Limb (tissue), 2 donors: ENCODE measurements around the gene EPB41L2.

ENCODE experiments used
- DNase-seq, 2 donors: peaks; one replicate each; pipeline ENCODE4 v3.0.0-alpha.2; 2016; ENCODE audit errors: extremely low spot score in 2 of 2

Gene EPB41L2

GRCh38 chr6:130978660-130979396, 84.2 kb downstream of the EPB41L2 start:
- no peak for DNase-seq

DNA sequence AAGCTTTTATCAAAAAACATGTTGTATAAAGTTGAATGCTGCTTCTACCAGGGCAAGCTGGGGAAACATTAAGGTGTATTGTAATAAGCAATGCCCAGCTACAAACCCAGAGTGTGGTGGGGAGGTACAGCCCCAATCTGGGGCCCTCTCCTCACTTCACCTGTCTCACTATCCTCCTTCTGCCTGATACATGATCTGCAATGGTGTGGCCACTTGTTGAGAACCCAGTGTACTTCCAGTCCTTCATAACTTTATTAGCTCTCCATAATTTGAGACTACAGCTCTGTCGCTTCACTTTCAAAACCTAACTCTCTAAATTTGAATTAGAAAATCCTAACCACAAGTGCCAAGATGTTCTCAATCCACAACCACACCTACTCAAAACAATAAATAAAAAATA, 84.9 kb downstream of the EPB41L2 start:
- no peak for DNase-seq

DNA sequence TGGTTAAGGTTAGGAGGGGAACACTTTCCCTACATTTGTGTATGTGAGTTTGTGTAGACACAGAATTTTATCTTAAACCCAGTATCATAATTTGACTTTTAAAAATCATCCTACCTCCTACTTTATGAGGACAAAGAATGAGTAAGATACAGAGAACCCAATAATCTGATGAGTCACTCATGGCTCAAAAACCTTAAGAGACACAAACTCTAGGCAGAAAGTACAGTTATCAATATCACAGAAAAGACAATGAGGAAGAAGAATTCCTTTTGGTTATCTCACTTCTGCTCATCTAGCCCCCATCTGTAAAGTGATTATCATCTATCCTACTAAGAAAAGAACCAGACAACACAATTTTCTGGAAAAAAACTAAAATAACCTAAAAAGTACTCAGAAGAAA, 87.7 kb downstream of the EPB41L2 start:
- no peak for DNase-seq

DNA sequence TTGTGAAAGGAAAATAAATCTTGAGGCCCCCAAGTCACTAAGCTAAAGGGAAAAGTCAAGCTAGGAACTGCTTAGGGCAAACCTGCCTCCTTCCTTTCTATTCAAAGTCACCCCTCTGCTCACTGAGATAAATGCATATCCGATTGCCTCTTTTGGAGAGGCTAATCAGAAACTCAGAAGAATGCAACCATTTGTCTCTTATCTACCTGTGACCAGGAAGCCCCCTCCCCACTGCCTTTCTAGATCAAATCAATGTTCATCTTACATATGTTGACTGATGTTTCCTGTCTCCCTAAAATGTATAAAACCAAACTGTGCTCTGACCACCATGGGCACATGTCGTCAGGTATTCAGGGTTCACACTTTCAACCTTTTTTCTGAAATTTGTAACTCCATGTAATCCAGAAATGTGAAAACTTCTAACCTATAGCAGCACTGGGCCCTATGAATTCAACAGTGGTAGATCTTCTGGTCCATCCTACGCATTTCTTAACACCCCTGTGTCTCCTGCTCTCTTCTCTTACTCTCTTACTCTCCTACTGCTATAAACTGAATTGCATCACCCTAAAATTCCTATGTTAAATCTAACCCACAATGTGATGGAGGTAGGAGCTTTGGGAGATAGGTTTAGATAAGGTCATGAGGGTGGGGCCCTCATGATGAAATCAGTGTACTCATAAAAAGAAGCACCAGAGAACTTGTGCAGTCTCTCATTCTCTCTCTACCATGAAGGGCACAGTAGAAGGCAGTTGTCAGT, 89.3 kb downstream of the EPB41L2 start:
- no peak for DNase-seq

GRCh38 chr6:130971504-130971903, 91.5 kb downstream of the EPB41L2 start:
- DNase-seq, result no peak

DNA sequence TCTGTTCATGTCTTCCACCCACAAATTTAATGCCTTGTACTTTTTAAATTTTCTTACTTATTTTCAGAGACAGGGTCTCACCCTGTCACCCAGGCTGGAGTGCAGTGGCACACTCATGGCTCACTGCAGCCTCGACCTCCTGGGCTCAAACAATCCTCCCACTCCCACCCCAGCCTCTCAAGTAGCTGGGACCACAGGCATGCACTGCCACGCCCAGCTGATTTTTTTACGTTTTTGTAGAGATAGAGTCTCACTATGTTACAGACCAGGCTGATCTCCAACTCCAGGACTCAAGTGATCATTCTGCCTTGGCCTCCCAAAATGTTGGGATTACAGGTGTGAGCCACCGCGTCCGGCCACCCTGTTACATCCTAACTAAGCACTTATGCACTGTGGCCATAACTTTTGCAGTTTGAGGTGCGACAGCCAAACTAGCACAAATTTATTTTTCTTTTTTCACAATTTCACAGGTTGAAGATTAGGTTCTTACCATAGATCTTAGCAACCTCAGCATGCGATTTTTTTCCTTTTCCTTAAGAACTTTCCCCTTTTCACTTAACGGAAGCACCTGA, 92.1 kb downstream of the EPB41L2 start:
- no peak for DNase-seq

DNA sequence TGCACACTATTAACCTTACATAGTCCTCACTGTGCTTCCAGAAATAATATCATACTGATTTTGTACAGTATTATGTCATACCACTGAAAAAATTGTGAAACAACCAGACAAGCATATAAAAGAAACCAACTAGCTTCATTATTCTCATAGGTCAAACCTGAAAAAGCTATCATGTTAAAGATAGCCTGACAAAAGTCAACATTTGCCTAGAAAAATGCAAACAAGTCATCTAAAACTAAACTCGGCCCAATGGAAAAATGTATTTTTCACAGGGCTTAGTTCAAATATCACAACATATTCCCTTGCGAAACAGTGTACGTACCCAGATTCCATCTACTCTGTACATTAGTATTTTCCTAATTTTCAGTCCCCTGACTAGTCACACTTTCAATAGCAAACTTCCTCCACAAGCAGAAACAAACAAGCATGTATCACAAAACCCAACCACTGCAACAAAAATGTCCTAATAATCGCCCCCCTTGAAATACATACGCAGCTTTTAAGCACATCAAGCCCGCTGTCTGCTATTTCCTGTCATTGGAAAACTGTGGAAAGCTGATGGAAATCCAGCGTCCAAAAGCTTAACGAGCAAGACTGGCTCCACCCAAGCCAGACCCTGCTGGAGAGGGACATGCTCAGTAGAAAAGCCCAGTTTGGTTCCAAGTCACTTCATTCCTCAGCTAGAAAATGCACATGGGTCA, 93.1 kb downstream of the EPB41L2 start:
- peak; percentile 38 to 84 for DNase-seq

GRCh38 chr6:130969166-130969565, 93.9 kb downstream of the EPB41L2 start:
- no peak for DNase-seq

- no peak for DNase-seq
These were observed 94.6 kb downstream of the EPB41L2 start for GRCh38 chr6:130968476-130968875.

- DNase-seq, result no peak
These were observed 95.3 kb downstream of the EPB41L2 start for GRCh38 chr6:130967502-130968445.

GRCh38 chr6:130966344-130966980, 96.6 kb downstream of the EPB41L2 start:
- no peak for DNase-seq

GRCh38 chr6:130965656-130966055, 97.4 kb downstream of the EPB41L2 start:
- DNase-seq, result no peak

DNA sequence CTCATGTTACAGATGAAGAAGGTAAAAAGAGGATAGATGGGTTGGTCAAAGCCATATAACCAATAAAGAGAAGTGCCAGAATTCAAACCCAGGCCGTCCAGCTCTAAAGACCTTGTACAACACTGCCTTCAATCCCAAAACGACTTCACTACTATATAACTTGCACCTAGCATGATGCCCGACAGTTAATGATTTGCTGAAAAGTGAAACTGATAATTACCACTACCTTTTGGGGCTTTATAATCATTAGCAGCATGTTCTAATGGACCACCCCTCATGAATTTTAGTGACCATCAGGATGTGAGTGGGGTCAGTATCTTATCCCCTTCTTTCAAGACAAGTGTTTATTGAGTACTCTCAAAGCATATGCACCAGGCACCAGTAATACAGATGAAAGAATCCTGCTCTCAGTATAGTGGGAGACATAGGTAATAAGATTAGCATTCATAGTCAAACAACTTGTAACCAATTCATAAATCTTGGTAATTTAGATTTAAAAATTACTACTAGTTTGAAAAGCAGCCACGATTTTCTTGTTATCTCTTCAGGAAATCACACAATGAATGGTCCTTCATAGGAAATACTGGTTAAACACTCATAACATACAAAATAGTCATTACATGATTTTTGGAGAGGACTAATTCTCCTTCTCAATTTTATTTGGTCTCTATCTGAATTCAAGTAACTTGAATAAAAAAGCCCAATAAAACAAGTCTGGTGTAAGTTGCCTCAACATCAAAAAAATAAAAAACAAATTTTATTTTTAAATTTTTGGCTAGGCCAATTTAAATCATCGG, 98.0 kb downstream of the EPB41L2 start:
- no peak for DNase-seq

- no peak for DNase-seq
These were observed 98.8 kb downstream of the EPB41L2 start for GRCh38 chr6:130964289-130964688.

DNA sequence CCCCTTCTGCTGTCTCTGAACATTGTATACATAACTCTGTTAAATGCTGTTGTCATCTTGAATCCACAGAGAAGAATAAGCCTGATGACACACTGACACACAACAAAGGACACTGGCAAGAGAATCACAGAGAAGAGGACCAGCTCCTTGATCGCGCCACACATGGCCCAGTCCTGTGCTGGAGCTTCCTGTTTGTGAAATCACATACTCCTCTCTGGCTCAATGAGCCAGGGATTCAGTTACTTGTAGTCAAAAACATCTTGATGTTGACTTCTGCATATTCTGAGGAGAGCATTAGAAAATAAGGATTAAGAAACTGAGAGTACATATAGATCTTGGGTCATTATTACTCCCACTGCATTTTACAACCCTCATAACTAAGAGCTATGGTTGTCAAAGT, 100.1 kb downstream of the EPB41L2 start:
- DNase-seq, result no peak

- DNase-seq, result no peak
These were observed 101.9 kb downstream of the EPB41L2 start for GRCh38 chr6:130961148-130961547.

DNA sequence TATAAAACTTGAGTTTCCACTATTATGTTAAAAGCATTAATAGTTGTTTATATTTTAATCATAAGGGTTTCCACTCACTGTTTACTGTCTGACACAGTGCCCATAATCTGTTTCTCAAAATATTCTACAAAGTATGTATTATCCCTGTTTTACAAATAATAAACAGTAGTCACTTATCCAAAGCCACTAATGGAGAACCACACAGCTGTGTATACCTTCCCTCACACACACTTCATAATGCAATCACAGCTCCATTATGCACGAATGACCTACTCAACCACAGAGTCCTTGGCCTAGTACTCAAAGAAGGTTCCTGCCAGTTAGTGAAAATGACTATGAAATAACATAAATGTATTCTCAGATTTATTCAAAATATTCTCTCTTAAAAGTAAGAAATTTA, 103.1 kb downstream of the EPB41L2 start:
- DNase-seq, result no peak

GRCh38 chr6:130958468-130958867, 104.6 kb downstream of the EPB41L2 start:
- DNase-seq, result no peak

DNA sequence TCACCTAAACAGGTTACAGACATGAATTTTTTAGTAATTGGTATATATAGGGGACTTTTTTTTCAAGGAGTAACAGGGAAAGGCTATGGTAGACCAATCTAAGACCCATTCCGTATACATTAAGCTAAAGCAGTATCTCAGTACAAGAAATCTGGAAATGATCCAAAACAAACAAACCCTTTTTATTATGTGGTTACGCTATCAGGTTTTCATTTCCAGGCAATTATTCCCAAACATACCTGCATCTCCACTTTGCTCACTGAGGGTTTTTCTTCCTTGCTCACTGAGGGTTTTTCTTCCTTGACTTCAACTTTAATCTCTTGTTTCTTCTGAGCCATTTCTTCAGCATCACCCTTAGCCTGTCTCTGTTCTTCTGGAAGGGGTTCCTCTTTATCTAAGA, 107.3 kb downstream of the EPB41L2 start:
- DNase-seq, result no peak

DNA sequence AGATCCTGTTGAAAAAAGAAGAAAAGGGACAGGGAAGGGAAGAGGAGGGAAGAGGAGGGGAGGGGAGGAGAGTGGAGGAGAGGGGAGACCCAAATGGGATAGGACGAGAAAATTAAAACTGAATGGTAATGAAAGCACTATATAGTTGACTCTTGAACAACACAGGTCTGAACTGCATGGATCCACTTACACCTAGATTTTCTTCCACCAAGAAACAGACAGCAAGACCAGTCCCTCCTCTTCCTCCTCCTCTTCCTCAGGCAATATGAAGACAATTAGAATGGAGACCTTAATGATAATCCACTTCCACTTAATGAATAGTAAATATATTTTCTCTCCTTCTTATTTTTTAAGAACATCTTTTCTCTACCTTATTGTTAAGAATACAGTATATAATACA, 113.5 kb downstream of the EPB41L2 start:
- no peak for DNase-seq
